ENCODE data around the gene KCTD11. TPM values are rescaled to one million over a fixed set of nuclear protein-coding genes. Genes with fewer than 3 reads are reported as not detected.

The KCTD11 gene
- total RNA-seq (1 to 10 TPM; 3.5 to 4.3 TPM), polyA plus RNA-seq (1 to 10 TPM in 1 of 2 donors, under 1 TPM in 1; 0.33 to 1.8 TPM)

- Mint-ChIP-seq H3K27ac (peak within 1 kb of the TSS; percentile 62 to 95 (median 87)), H3K27me3 (no peaks in the 10 kb centered on the region), H3K9me3 (peaks cover 0 to 2% (median 0%) of the 10 kb centered on the region in 8 donors), H3K4me3 (peak within 1 kb of the TSS; percentile 80 to 95 (median 84)), H3K36me3 (peaks cover 4 to 29% of the 10 kb centered on the region in 2 donors), H3K4me1 (peaks cover 21 to 61% (median 40%) of the 10 kb centered on the region in 4 donors)
- intact Hi-C loops (cut with micrococcal nuclease): loop anchor here (1.0 to 5.0 kb wide), 9 partner anchors 16 to 335 kb away; partner anchors contain the start of genes ACAP1, EIF5A, NEURL4 and PLSCR3
- no peaks in the 10 kb centered on the region for H3K27me3 ChIP-seq (ENCODE audit: insufficient read depth, low read length)
- H3K27ac ChIP-seq (ENCODE audit: low read depth, low read length): peak within 1 kb of the TSS; percentile 68
- peak; percentile 64 to 88 (median 68) for DNase-seq
- H3K36me3 ChIP-seq (ENCODE audit: insufficient read depth, low read length): peaks cover 25% of the 10 kb centered on the region
- ChIA-PET POLR2A (ENCODE audit: partially characterized antibody) (interaction anchor here (0.7 to 8.0 kb wide), 25 partner anchors 9 to 335 kb away, joined by 3 to 146 read pairs (median 5); partner anchors contain the start of genes ACAP1, GPS2, NEURL4 and POLR2A), CTCF (ENCODE audit: partially characterized antibody) (interaction anchor here (0.9 to 6.6 kb wide), 10 partner anchors 9 to 85 kb away, joined by 3 to 88 read pairs (median 6); partner anchors contain the start of genes ACAP1, FGF11, GPS2 and TMEM102)
- H3K4me1 ChIP-seq (ENCODE audit: insufficient read depth, low read length): peaks cover 44% of the 10 kb centered on the region
- H3K4me3 ChIP-seq (ENCODE audit: low read length in 2 of 2): peak within 1 kb of the TSS; percentile 29 to 49
- H3K9me3 ChIP-seq (ENCODE audit: control insufficient read depth in 1 of 2, low read length in 2 of 2): no peaks in the 10 kb centered on the region
Observed at GRCh38 chr17:7351665-7352502, at the start of gene KCTD11. Gene KCTD11 (plus strand): TSS chr17:7352162.

- peaks cover 2% of the 10 kb centered on the region for H3K36me3 ChIP-seq (ENCODE audit: insufficient read depth, low read length)
- no peak for DNase-seq
- ChIA-PET CTCF (ENCODE audit: partially characterized antibody) (interaction anchor here (1.0 to 1.8 kb wide), 2 partner anchors 23 to 132 kb away, joined by 3 to 5 read pairs; partner anchors contain the start of gene SLC2A4), POLR2A (ENCODE audit: partially characterized antibody) (interaction anchor here (0.7 to 2.1 kb wide), 4 partner anchors 9 to 258 kb away, joined by 3 to 7 read pairs (median 3); partner anchors contain the start of gene GPS2)
- intact Hi-C loops (cut with micrococcal nuclease): no loop called here
- H3K9me3 Mint-ChIP-seq: no peaks in the 10 kb centered on the region
- peaks cover 11% of the 10 kb centered on the region for H3K4me1 ChIP-seq (ENCODE audit: insufficient read depth, low read length)
- no peak overlapping the region for H3K27ac ChIP-seq (ENCODE audit: low read depth, low read length)
- H3K27me3 Mint-ChIP-seq: peaks cover 0 to 4% of the 10 kb centered on the region in 2 donors
- peaks cover 3 to 13% of the 10 kb centered on the region in 2 donors for H3K36me3 Mint-ChIP-seq
- no peak overlapping the region for H3K4me3 ChIP-seq (ENCODE audit: low read length in 2 of 2)
- peaks cover 6 to 20% (median 10%) of the 10 kb centered on the region in 4 donors for H3K4me1 Mint-ChIP-seq
- peak overlapping the region in 2 of 8 donors; percentile 41 to 46 for H3K4me3 Mint-ChIP-seq
- peak overlapping the region in 3 of 7 donors; percentile 24 to 72 (median 48) for H3K27ac Mint-ChIP-seq
- H3K9me3 ChIP-seq (ENCODE audit: control insufficient read depth in 1 of 2, low read length in 2 of 2): no peaks in the 10 kb centered on the region
- H3K27me3 ChIP-seq (ENCODE audit: insufficient read depth, low read length): no peaks in the 10 kb centered on the region
Observed at GRCh38 chr17:7304179-7304578, 47.8 kb upstream of the KCTD11 start.

GRCh38 chr17:7306911-7307685, 44.9 kb upstream of the KCTD11 start, which contains the start of gene EIF5A:
Gene EIF5A (plus strand): TSS chr17:7307628. CDS start chr17:7309636, 2,008 bp downstream.
- Mint-ChIP-seq H3K36me3 (peaks cover 27 to 40% of the 10 kb centered on the region in 2 donors), H3K4me3 (peak within 1 kb of the TSS; percentile 93 to 97 (median 95)), H3K27me3 (peaks cover 0 to 4% of the 10 kb centered on the region in 2 donors), H3K4me1 (peaks cover 29 to 47% (median 36%) of the 10 kb centered on the region in 4 donors), H3K9me3 (peaks cover 0 to 1% (median 0%) of the 10 kb centered on the region in 8 donors), H3K27ac (peak within 1 kb of the TSS; percentile 99 to 100 (median 99))
- POLR2A ChIA-PET (ENCODE audit: partially characterized antibody): interaction anchor here (0.6 to 1.1 kb wide), 2 partner anchors 56 to 625 kb away, joined by 3 read pairs; partner anchors contain the start of genes CNTROB, CTDNEP1 and TRAPPC1
- H3K36me3 ChIP-seq (ENCODE audit: insufficient read depth, low read length): peaks cover 28% of the 10 kb centered on the region
- peak; percentile 99 to 100 (median 100) for DNase-seq
- H3K27me3 ChIP-seq (ENCODE audit: insufficient read depth, low read length): no peaks in the 10 kb centered on the region
- intact Hi-C loops (cut with micrococcal nuclease): loop anchor here (1.0 to 5.0 kb wide), 13 partner anchors 8 to 528 kb away; partner anchors contain the start of genes ELP5, FXR2, GPS2 and KCTD11
- H3K27ac ChIP-seq (ENCODE audit: low read depth, low read length): peak within 1 kb of the TSS; percentile 100
- H3K4me3 ChIP-seq (ENCODE audit: low read length in 2 of 2): peak within 1 kb of the TSS; percentile 81 to 85
- H3K9me3 ChIP-seq (ENCODE audit: control insufficient read depth in 1 of 2, low read length in 2 of 2): no peaks in the 10 kb centered on the region
- CTCF ChIA-PET (ENCODE audit: partially characterized antibody): interaction anchor here (1.1 to 2.4 kb wide), 2 partner anchors 11 to 28 kb away, joined by 4 to 16 read pairs; no protein-coding TSS in a partner anchor
- H3K4me1 ChIP-seq (ENCODE audit: insufficient read depth, low read length): peaks cover 35% of the 10 kb centered on the region

- Histone ChIP-seq H3K4me3 (ENCODE audit: low read length in 2 of 2) (peak overlapping the region; percentile 37 to 85), H3K27ac (ENCODE audit: low read depth, low read length) (peak overlapping the region; percentile 100), H3K9me3 (ENCODE audit: control insufficient read depth in 1 of 2, low read length in 2 of 2) (no peaks in the 10 kb centered on the region), H3K27me3 (ENCODE audit: insufficient read depth, low read length) (no peaks in the 10 kb centered on the region), H3K36me3 (ENCODE audit: insufficient read depth, low read length) (peaks cover 36% of the 10 kb centered on the region), H3K4me1 (ENCODE audit: insufficient read depth, low read length) (peaks cover 42% of the 10 kb centered on the region)
- H3K27ac Mint-ChIP-seq: peak overlapping the region; percentile 99 to 100 (median 99)
- CTCF ChIA-PET (ENCODE audit: partially characterized antibody): interaction anchor here (2.4 to 2.9 kb wide), 2 partner anchors 11 to 28 kb away, joined by 8 to 14 read pairs; partner anchors contain the start of gene ACAP1
- peaks cover 33 to 55% (median 41%) of the 10 kb centered on the region in 4 donors for H3K4me1 Mint-ChIP-seq
- H3K4me3 Mint-ChIP-seq: peak overlapping the region; percentile 93 to 97 (median 95)
- POLR2A ChIA-PET (ENCODE audit: partially characterized antibody): interaction anchor here (0.7 to 9.3 kb wide), 15 partner anchors 12 to 378 kb away, joined by 3 to 187 read pairs (median 5); partner anchors contain the start of genes ACAP1, GABARAP, MPDU1 and NEURL4
- peak in 3 of 5 donors; percentile 72 to 75 (median 73) for DNase-seq
- peaks cover 0 to 1% (median 0%) of the 10 kb centered on the region in 8 donors for H3K9me3 Mint-ChIP-seq
- intact Hi-C loops (cut with micrococcal nuclease): loop anchor here (1.0 to 5.0 kb wide), 14 partner anchors 7 to 527 kb away; partner anchors contain the start of genes ACAP1, ELP5, FXR2 and GPS2
- H3K27me3 Mint-ChIP-seq: peaks cover 0 to 4% of the 10 kb centered on the region in 2 donors
- peaks cover 35 to 49% of the 10 kb centered on the region in 2 donors for H3K36me3 Mint-ChIP-seq
Observed at GRCh38 chr17:7307686-7308624, 44.0 kb upstream of the KCTD11 start.

- no peaks in the 10 kb centered on the region for H3K27me3 ChIP-seq (ENCODE audit: insufficient read depth, low read length)
- H3K9me3 ChIP-seq (ENCODE audit: control insufficient read depth in 1 of 2, low read length in 2 of 2): no peaks in the 10 kb centered on the region
- H3K4me1 ChIP-seq (ENCODE audit: insufficient read depth, low read length): peaks cover 50% of the 10 kb centered on the region
- H3K27me3 Mint-ChIP-seq: peaks cover 0 to 4% of the 10 kb centered on the region in 2 donors
- peaks cover 42 to 58% of the 10 kb centered on the region in 2 donors for H3K36me3 Mint-ChIP-seq
- intact Hi-C loops (cut with micrococcal nuclease): loop anchor here (2.0 to 5.0 kb wide), 3 partner anchors 28 to 378 kb away; partner anchors contain the start of genes ACAP1, KCTD11 and TP53
- CTCF ChIA-PET (ENCODE audit: partially characterized antibody): interaction anchor here (1.2 to 2.9 kb wide), 3 partner anchors 12 to 36 kb away, joined by 4 to 14 read pairs (median 8); partner anchors contain the start of gene ACAP1
- H3K36me3 ChIP-seq (ENCODE audit: insufficient read depth, low read length): peaks cover 45% of the 10 kb centered on the region
- peak overlapping the region; percentile 37 to 85 for H3K4me3 ChIP-seq (ENCODE audit: low read length in 2 of 2)
- DNase-seq: peak; percentile 92 to 99 (median 93)
- peak overlapping the region; percentile 88 to 97 (median 94) for H3K4me3 Mint-ChIP-seq
- POLR2A ChIA-PET (ENCODE audit: partially characterized antibody): interaction anchor here (0.7 to 9.3 kb wide), 23 partner anchors 9 to 378 kb away, joined by 3 to 187 read pairs (median 4); partner anchors contain the start of genes ACAP1, DVL2, GABARAP and MPDU1
- peaks cover 36 to 63% (median 46%) of the 10 kb centered on the region in 4 donors for H3K4me1 Mint-ChIP-seq
- H3K27ac ChIP-seq (ENCODE audit: low read depth, low read length): peak overlapping the region; percentile 100
- peaks cover 0 to 1% (median 0%) of the 10 kb centered on the region in 8 donors for H3K9me3 Mint-ChIP-seq
- peak overlapping the region; percentile 97 to 100 (median 99) for H3K27ac Mint-ChIP-seq
Observed at GRCh38 chr17:7308625-7309433, 43.1 kb upstream of the KCTD11 start.
